GM23338 (cell line): Measurements from ENCODE around the gene PIM3.

Experiments
- CREB1 ChIP-seq: fragments of 250-450 bp; sonication (Bioruptor Pico); IDR thresholded peaks from 2 replicates; pipeline ENCODE4 v1.5.0; 2020; ENCODE audit warnings: low read depth, mild to moderate bottlenecking, moderate library complexity
- CTCF ChIP-seq, 2 experiments: fragments of 200-600 bp in 1 of 2; sonication (generic) in 1 of 2; conservative IDR thresholded peaks; 2 replicates each; pipeline versions ENCODE4 v1.5.1 to v1.6.1; 2016 to 2017; ENCODE audit warnings: antibody characterized with exemption in 2 of 2, low read depth in 2 of 2, mild to moderate bottlenecking in 2 of 2, moderate library complexity in 1 of 2
- EZH2 ChIP-seq: fragments of 200-600 bp; sonication (generic); IDR thresholded peaks from one replicate; pipeline ENCODE4 v1.8.0; 2017; ENCODE audit warnings: antibody characterized with exemption, mild to moderate bottlenecking, low read depth; ENCODE audit not compliant: unreplicated experiment
- EZH2phosphoT487 ChIP-seq: fragments of 200-600 bp; sonication (generic); IDR thresholded peaks from one replicate; pipeline ENCODE4 v1.8.1; 2018; ENCODE audit warnings: antibody characterized with exemption; ENCODE audit not compliant: unreplicated experiment
- JUNB ChIP-seq: IDR thresholded peaks from one replicate; pipeline ENCODE4 v1.6.1; 2016; ENCODE audit warnings: antibody characterized with exemption; ENCODE audit not compliant: unreplicated experiment
- NANOG ChIP-seq: IDR thresholded peaks from 2 replicates; pipeline ENCODE4 v1.6.1; 2016; ENCODE audit warnings: antibody characterized with exemption, borderline replicate concordance
- POLR2AphosphoS5 ChIP-seq: IDR thresholded peaks from 2 replicates; pipeline ENCODE4 v1.6.1; 2016; ENCODE audit warnings: antibody characterized with exemption, low read depth
- ZNF114 ChIP-seq: fragments of 250-450 bp; sonication (Bioruptor Pico); IDR thresholded peaks from 2 replicates; pipeline ENCODE4 v1.5.0; 2020; ENCODE audit warnings: mild to moderate bottlenecking, moderate library complexity
- ZNF331 ChIP-seq: fragments of 250-450 bp; sonication (Bioruptor Pico); IDR thresholded peaks from 2 replicates; pipeline ENCODE4 v1.5.0; 2020; ENCODE audit warnings: low read depth, mild to moderate bottlenecking, moderate library complexity
- TF ChIP-seq, protein P1 (sequence below): IDR thresholded peaks from one replicate; pipeline ENCODE4 v1.6.1; 2018; ENCODE audit warnings: antibody characterized with exemption; ENCODE audit not compliant: unreplicated experiment
- TF ChIP-seq, protein P2 (sequence below): IDR thresholded peaks from 2 replicates; pipeline ENCODE4 v1.6.1; 2016; ENCODE audit warnings: antibody characterized with exemption

DNA sequence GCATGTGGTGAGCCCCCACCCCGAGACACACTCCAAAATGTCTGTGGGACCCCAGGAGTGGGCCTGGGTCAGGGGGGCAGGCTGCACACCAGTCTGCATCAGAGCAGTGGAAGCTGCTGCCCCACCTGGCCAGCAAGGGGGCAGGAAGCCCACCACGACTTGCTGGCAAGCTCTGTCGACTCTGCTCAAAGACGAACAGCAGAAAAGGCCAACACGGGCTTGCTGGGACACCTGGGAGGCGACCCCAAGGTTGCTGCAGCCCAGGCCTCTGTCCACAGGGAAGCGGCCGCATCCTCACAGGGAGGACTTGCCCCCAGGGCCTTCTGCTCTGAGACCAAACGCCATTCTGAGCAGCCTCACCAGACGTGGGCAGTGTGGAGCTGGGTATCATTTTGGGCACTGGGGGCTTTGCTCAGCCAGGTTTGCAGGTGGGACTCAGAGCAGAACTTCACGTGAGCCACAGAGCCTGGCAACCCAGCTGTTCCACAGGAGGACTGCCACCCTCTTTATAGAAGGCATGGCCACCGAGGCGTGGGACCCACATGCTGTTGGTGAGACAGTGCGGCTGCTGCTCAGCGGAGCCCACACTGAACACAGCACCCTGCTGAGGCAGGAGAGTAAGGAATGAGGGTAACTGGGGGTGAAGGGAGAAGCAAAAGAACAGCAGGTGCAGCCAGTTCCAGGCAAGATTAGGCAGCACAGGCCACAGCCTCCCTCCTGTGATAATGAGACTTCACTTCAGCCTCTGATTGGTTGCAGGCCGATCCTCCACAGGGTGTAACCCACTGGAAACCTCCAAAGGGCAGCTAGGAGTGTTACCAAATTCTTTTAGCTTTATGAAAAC, 41.0 kb downstream of the PIM3 start:
- TF ChIP-seq CTCF (conservative IDR thresholded peaks at IDR 0.05; ENCODE audit: low read depth in 2 of 2) (peak in 1 of 2 experiments; percentile 24; a peak in 1 of 4 replicates), POLR2AphosphoS5 (no peak), EZH2 (no peak), EZH2phosphoT487 (no peak), CREB1 (CRISPR knock-in tag) (no peak), ZNF114 (no peak), NANOG (no peak), JUNB (no peak), ZNF331 (CRISPR knock-in tag) (no peak)
- TF ChIP-seq, protein P1, sequence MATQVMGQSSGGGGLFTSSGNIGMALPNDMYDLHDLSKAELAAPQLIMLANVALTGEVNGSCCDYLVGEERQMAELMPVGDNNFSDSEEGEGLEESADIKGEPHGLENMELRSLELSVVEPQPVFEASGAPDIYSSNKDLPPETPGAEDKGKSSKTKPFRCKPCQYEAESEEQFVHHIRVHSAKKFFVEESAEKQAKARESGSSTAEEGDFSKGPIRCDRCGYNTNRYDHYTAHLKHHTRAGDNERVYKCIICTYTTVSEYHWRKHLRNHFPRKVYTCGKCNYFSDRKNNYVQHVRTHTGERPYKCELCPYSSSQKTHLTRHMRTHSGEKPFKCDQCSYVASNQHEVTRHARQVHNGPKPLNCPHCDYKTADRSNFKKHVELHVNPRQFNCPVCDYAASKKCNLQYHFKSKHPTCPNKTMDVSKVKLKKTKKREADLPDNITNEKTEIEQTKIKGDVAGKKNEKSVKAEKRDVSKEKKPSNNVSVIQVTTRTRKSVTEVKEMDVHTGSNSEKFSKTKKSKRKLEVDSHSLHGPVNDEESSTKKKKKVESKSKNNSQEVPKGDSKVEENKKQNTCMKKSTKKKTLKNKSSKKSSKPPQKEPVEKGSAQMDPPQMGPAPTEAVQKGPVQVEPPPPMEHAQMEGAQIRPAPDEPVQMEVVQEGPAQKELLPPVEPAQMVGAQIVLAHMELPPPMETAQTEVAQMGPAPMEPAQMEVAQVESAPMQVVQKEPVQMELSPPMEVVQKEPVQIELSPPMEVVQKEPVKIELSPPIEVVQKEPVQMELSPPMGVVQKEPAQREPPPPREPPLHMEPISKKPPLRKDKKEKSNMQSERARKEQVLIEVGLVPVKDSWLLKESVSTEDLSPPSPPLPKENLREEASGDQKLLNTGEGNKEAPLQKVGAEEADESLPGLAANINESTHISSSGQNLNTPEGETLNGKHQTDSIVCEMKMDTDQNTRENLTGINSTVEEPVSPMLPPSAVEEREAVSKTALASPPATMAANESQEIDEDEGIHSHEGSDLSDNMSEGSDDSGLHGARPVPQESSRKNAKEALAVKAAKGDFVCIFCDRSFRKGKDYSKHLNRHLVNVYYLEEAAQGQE, result no peak
- TF ChIP-seq, protein P2, sequence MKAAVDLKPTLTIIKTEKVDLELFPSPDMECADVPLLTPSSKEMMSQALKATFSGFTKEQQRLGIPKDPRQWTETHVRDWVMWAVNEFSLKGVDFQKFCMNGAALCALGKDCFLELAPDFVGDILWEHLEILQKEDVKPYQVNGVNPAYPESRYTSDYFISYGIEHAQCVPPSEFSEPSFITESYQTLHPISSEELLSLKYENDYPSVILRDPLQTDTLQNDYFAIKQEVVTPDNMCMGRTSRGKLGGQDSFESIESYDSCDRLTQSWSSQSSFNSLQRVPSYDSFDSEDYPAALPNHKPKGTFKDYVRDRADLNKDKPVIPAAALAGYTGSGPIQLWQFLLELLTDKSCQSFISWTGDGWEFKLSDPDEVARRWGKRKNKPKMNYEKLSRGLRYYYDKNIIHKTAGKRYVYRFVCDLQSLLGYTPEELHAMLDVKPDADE, result no peak
